Epidermal melanocyte (primary cell): Measurements from ENCODE around the gene SESN3.
"Not testable (repeated sequence)": the region's sequence is repeated elsewhere in the genome, so short reads cannot be mapped to it uniquely, and the experiment has no call there.

ENCODE experiments used
- DNase-seq: peaks from one replicate; pipeline ENCODE4 v3.0.0; 2011; ENCODE audit warnings: low spot score; ENCODE audit not compliant: insufficient read length

Gene SESN3

DNA sequence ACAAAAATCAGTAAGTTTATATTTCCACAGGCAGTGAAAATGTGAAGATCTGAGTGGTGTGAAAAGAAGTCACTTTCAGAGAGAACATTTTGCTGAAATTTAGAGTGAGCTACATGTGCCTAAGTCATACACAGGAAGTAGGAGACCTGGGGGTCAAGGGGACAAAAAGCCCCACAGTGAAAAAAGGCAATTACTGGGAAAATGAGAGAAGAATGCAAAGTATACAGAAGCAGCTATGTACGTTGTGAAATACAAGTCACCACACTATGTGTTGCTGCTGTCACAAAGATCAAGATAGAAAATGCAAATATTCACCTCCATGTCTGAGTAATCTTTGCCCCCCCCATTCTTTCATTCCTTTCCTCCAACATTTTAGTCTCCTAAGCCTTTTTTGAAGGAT is 21.6 kb upstream of the SESN3 start:
- DNase-seq = no peak

DNA sequence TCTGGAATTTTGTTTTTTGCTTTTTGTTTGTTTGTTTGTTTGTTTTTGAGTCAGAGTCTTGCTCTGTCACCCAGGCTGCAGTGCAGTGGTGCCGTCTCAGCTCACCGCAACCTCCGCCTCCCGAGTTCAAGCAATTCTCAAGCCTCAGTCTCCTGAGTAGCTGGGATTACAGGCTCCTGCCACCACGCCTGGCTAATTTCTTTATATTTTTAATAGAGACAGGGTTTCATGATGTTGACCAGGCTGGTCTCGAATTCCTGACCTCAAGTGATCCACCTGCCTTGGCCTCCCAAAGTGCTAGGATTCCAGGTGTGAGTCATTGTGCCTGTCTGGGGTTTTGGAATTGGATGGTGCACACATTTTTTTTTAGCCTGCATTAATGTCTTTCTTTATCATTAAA is 20.9 kb upstream of the SESN3 start:
- DNase-seq = not testable (repeated sequence)

DNA sequence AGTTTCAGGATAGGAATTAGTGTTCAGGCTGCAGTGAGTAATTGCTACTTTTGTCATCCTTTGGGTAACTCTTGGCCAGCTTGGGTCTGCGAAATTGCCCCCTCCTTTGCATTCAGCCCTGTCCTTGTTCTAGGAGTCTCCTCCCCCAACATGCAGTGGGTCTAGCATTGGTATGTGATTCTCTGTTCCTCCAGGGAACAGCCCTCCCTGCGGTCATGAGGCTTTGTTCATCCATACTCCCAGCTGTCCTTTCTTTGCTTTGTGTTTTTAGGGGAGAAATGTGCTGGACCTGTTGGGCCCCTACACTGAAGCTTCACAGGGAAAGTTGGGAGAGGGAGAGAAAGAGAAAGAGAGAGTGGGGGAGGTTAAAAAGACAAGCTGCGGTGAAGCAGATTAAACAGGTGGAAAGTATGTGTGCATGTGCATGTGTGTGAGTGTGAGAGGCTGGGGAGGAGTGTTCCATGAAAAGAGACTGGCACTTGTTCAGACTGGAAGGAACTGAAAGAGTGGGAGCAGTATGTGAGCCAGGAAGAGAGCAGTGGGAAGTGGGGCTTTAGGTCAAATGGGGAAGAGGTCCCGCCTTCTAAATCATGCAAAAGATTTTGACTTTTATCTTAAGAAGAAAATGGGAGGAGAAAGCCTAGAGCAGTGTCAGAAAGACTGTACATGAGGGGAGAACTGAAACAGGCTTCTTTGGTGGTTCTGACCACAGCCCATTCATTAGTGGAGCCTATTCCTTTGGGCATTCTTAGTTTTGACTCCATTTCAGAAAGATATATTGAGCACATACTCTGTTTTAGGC is 17.9 kb upstream of the SESN3 start:
- DNase-seq = no peak

DNA sequence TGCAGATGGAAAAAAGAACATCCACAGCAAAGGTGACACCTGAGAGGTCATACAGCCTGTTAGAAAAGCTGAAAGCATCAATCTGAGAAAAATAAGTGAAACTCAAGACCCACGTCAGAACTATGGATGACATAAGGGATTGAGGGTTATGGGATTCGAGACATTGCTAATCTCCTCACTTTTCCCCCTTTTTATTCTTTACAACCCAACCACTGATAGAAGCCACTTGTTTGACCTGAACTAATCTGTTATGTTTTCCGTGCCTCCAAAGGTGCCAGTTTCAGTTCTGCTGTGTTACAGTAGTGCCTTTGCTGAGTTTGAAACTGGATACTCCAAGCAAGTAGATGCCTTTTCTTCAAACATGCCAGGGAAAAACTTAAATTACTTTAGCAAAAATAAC is 16.9 kb upstream of the SESN3 start:
- DNase-seq = no peak

DNA sequence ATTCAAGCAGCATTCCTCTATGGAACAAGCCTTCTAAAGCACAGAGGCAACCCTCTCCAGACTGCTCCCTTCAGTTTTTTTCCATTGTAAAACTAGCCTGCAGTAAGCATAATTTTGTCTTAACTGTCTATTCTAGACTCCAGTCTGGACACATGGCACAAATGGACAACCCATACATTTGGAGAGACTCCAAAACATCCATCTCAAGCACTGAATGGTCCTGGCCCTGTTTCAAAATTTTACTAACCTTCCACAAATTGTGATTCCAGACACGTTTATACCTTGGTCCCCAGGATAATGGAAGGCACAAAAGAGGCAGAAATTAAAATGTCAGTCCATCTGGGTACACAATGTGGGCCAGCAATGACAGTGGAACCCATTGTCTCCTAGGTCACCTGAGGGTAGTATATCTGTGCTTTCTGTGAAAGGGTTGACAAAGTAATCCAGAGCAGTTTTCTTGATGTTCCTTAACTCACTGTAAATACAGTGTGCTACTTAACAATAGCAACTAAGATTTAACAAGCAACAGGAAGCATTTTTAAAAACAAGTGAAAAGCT is 16.2 kb upstream of the SESN3 start:
- DNase-seq = no peak

DNA sequence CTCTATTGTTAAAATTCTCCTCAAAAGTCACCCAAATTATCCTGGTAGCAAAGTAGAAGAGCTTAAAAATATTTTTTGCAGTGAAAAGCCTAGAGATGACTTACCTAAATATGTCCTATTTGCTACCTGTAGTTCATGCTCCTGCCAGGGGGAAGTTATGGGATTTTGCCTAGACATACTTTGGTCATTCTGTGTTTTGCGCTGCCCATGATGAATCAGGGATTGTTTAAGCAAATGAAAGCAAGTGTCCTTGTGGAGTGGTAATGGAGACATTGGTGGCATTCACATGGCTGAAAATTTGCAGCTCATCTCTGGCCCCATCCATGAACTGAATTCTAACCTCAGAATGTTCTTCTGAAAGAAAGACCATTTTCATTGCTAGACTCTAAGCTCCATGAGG is 14.6 kb upstream of the SESN3 start:
- DNase-seq = no peak

DNA sequence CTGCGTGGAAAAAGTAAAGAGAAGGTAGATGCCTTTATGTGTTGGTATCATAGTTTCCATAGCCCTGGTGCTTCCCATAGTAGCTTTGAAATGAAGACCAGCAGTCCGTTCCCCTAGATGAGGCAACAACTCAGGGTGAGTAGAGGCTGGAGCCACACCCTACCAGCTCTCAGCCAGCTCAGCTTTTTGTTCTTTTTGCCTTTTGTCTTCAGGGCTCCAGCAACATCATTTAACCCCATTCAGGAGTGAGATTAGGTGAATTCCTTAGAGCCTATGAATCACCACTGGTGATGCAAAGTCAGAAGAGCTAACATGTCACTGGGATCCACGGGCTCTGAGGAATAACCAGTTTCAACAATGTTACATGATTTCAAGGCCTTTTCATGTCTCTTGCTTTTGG is 14.0 kb upstream of the SESN3 start:
- DNase-seq = no peak

DNA sequence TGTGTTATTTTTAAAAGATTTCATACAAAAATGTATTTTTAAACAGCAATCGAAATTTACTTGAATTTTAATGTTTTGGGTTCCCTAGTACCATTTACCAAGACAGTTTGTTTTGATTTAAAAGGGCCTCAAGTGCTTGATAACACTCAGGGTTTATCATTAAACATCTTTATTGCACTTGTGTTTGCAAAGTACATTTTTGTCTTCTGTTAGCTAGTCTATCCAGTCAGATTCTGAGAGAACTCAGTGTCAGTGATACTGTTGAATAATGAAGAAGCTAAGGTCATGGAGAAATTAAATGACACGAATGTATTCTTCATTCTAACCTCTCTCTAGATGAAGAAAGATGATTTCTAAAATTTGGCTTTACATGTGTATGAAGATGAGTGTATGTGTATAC is 12.7 kb upstream of the SESN3 start:
- DNase-seq = no peak

DNA sequence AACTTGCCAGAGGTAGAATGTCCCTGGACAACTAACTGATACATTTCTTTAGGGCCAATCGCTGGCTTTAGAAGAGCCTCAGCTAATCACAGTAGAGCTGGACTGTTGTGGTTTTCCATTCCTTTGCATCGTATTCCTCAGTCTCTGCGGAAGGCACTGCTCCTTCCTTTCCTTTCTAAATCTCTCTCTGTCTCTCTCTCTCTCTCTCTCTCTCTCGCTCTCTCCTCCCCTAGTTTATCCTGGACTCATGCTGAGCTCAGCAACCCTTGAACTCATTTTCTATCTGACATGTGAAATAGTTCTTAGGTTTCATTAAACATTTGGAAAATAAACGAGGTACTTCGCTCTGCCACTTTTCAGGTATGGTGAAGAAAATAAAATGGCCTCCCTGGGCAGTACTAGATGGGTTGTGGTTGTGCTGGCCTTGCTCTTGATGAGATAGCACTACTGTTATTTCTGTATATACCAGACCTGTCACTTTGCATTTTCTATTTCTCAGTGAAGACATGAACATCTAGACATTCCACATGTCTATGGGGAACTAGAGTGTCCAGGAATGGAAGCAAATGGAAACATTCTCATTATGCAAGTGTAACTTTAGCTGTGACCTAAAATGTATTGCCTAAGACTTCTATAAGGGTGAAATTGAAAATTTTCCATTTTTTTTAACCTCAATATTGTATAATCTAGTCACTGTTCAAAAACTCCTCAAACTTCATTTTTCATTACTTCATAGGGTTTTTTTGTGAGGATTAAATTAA is 12.0 kb upstream of the SESN3 start:
- no peak for DNase-seq

DNA sequence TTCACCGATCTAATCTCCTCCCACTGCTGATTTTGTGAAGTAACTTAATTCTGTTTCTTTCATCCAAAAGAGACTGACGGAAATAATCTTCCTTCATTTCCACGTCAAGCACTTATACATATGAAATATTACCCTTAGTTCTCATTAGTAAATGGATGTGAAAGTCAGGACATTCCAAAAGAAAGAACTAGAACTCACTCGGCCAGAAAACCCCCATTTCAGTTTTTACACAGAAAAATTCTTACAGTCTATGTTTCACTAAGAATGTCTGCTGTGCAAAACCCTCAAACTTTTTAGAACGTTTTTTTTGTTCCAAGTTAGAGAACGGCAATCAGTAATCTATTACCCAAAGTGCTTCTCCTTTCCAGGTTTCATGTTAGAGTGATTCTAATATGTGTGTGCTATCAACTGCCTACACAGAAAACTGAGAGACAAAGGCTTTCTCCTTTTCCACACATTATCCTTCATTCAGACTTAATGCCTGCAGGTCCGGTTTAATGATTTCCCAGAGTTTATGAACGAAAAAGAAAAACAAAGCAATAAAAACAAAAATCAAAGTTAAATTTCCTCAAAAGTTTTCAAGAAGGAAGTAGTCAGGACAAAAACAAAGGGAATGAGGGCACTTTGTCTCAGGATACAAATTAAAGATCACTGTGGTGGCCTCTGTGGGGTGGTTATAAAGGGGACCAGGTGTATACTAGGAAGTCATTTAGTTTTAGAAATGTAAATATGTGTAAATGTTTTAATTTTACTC is 11.3 kb upstream of the SESN3 start:
- no peak for DNase-seq

DNA sequence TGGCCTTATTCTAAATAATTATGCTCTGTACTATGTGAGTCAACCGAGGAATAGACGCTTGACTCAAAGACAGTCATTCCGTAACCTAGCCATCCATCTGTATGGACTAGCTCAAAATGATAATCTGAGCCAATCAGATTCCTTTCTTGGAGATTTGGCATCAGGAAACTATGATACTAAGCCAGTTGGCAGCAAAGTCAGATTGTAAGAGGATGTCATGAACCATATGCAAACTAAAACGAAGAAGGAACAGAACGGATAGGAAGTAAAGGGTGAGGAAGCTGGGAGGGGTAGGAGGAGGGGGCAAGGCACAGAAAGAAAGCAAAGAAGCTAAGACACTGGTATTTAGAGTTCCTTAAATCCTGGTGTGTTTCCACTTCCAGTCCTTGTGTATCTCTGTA is 10.7 kb upstream of the SESN3 start:
- no peak for DNase-seq

DNA sequence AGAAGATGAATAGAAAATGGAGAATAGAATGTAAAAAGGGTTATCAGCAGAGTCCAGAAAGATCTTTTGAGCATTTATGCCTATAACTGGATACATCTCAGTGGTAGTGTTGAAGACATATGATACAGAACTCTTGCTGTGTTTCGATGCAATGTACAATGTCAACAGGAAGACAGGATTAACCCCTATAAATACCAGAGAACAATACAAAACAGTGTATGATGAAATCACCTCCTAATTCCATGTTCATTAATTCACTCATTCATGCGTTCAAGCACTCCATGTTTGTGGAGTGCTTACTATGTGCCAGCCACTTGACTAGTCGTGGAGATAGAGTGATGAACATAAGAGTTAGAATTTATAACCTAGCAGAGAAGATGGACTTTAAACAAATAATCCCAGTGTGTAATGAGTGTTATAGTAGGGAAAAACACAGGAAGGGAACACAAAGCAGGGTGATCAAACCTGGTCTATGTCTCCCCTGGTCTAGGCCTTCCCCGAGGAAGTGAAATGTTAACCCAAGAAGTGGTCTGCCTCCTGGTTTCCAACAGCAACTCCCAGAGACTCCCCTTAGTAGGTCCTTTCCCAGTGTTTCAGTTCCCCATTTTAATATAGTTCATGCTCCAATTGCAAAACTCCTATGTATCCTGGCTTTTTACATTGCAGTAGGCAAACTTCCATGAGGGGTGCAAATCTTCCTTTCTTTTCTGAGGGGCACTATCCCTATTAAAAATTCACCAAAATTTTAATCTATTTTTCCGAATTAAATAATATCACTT is 9.1 kb upstream of the SESN3 start:
- no peak for DNase-seq

DNA sequence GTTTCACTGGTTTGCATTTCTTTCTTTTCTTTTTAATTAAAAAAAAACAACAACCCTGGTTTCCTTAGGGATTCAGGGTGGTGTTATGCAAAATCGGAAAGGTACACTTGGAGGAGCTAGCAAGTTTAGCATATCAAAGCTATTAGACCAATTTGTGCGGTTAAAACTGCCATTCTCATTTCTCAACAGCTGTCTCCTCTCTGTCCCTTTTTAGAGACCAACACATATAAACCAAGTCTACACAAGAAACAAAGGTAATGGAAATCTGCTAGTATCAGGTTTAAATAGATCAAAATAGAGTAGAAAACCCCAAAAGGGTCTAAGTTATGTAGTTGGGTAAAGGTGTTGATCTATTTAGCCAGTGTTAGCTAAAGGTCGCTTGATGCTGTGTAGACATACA is 1.7 kb upstream of the SESN3 start:
- no peak for DNase-seq

DNA sequence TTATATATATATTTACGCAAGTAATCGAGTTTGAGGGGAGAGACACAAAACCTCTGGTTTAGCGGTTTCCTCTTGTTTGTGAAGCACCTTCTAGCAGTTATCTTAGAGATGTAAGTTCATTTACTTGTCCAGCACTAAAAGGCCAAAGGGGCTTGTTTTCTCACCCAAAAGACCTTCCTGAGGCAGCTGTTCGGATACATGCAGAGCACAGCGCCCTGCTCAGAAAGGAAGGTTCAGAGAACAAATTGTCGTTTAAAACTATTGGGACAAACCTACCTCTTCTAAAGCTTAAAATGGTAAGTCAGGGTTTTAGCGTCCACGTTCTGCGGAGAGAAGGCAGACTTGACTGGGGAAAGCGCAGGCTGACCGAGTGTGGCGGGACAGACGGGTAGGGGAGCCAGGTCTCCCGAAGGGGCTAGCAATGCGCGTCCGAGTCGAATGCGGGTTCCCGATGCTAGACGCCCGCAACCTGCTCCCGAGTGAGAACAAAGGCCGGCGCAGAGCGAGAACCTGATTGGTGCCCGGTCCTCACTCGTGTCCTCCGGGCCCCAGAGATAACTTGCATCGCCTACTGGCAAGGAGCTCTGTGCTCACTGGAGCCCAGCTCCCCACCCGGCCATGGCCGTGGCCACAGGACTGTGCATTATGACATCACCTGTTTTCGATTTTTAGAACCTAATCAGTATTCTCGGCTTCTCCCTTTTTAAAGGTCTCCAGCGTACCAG is 1.0 kb upstream of the SESN3 start:
- no peak for DNase-seq

DNA sequence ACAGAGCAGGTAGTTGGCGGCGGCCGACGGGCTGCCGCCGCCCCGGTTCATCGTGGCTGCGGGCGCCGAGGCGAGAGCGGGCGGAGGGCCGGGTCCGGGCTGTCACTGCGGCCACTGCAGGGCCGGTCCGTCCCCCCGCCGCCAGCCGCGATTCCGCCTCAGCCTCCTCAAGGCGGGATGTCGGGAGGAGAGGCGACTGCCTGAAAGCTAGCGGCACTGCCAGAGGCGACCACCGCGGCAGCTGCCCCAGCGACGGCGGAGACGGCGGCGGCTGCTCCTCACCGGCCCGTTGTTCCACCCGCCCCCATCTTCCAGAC is 234 bp downstream of the SESN3 start:
- DNase-seq = no peak

DNA sequence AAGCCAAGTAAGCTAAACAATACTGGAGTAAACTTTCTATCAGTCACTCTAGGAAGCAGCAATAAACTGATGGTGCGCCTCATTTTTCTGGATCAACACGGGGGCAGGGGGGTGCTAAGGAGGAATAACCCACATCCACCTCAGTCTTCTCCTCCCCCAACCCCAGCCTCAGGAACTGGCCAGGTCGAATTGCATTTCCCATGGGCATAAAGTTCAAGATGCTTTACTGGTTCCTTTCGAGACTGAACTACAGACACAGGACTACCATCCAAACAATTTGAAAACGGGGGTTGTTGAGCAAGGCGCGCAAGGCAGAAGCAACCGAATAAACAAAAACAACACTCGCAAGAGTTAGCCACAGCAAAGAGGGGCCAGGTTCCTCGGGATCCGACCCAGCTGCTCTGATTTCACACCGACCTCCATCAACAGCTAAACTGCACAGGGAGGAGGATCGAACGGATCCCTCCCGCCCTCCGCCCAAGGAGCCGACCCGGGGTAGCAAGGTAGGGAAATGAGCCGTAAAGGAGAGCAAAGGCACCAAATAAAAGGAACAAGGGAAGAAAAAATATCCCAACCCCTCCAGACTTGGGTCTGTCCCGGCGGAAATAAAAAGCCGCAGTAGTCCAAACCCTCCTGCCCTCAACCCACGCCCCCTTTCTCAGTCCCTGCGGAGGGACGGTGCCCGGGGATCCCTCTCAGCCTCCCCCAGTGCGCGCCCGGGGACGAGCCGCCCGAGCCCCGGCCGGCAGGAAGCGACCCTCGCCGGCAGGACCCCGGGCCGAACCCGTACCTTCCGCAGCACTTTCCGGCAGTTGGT is 801 bp downstream of the SESN3 start:
- no peak for DNase-seq

DNA sequence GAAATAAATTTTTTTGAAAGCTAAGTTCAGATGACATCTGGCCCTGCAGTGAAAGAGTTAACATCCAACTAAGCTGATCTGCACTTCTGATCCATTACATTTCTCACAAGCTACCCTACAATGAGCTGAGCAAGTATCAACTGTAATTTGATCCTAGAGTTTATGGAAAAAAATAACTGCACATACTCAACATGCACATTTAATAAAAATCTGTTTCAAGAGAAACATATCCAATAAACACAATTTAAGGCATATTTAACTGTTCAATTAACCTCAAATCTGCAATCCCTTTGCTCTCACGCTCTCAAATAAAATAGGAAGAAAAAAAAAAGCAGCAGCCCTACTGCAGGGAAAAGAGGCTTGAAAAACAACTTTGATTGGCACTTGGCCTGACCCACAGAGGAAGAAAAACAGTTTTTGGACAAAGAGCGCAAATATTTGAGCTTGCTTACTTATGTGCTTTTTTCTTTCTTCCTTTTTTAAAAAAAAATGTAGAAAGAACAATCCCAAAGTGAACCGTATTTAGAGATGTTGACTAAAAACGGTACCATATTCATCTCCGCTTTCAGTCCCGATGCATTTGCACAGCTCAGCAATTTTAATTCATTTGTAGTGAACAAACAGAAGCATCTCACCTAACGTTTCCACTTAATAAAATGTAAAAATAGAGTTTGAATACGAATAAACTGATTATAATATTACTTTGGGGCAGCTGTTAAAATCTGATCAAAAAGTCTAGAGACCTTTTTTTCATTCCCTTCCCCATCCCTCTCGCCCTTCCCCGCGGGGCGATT is 1.6 kb downstream of the SESN3 start:
- no peak for DNase-seq

DNA sequence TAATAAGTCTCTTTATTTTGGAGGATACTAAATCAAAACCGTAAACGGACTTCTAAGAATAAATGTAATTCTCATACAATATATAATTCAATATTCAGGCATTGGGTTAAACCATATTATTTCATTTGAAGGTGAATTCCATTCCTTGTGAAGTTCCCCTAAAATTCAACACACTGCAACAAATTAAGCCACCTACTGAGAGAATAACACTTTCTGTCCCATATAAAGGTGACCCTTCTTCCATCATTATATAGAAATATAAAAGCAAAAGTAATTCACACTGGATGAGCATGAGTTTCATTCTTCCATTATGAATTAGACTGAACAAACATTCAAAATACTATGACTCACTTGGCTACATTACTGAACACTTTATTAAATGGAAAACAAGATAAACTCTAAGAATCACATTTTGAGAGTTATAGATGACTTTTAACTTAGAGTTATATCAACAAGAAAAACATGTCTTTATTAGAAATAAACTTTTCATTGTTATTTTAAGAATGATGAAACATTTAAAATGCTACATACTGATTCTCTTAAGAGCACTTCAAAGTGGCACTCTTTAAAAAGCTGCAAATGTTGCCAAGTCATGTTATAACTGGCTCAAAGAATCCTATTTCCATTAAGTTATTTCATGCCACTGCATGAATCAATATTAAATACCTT is 2.8 kb downstream of the SESN3 start:
- no peak for DNase-seq
